ENCODE results near the gene NTN5.
A peak's percentile ranks its signal among the peaks of the same experiment; 100 is the strongest.

The NTN5 gene

DNA sequence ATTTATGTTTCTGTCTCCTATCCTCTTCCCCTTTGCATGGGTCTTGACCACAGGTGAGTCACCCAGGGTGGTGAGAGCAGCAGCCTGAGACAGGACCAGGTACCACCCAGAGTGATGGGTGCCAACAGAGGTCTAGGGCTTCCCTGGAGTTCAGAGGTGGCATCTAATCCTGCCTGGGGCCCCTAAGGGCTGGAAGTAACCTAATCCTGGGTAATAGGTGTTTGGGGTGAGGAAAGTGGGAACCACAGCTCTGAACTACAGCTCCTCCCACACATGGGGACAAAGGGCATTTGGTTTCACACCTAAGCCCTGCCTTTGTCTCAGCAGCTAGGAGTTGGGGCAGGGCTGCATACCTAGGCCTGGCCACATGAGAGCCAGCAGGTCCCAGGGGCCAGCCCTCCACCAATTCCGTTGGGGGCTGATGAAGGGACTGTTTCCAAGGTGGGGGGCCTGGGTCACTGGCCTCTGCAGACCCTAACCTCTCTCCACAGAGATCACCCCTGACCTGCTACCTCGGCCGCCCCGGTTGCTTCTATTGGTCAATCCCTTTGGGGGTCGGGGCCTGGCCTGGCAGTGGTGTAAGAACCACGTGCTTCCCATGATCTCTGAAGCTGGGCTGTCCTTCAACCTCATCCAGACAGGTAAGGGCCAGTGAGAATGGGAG, 45.5 kb downstream of the NTN5 start:
- no peak overlapping the region for H3K4me3 ChIP-seq (ENCODE audit: low read length)
- TF ChIP-seq CTCF (conservative IDR thresholded peaks at IDR 0.05; ENCODE audit: low read depth, low read length) = no peak
- DNase-seq (ENCODE audit: low read depth) = no peak

GRCh38 chr19:48625891-48626327, 46.9 kb downstream of the NTN5 start:
- no peak overlapping the region for H3K4me3 ChIP-seq (ENCODE audit: low read length)
- no peak for DNase-seq (ENCODE audit: low read depth)
- no peak for TF ChIP-seq CTCF (conservative IDR thresholded peaks at IDR 0.05; ENCODE audit: low read depth, low read length)

- no peak for TF ChIP-seq CTCF (conservative IDR thresholded peaks at IDR 0.05; ENCODE audit: low read depth, low read length)
- DNase-seq (ENCODE audit: low read depth) = no peak
- peak overlapping the region; percentile 69 for H3K4me3 ChIP-seq (ENCODE audit: low read length)
These were observed 47.8 kb downstream of the NTN5 start for GRCh38 chr19:48624791-48625723.

DNA sequence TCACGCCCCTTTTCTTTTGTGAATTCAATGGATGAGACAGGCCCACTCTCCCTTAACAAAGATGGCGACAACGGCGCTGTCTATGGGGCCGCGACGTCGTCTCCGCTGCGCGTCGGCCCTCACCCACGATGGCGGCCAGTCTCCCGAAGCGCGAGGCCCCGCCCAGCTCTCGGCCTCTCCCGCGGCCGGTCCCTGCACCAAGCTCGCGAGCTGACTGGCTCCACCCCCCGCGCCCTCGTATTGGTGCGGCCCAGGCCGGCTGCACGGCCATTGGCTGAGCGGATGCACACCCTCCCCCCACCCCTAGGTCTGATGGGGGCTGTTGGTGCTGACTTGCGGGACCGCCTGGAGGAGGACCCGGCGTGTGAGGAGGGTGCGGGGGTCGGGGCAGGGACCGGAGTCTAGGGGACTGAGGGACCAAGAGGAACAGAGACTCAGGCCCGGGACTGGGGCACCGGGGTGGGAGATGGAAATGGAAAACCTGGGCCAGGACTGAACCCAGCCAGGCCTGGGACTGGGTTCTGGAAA, 48.7 kb downstream of the NTN5 start:
- peak; percentile 85 for DNase-seq (ENCODE audit: low read depth)
- peak overlapping the region; percentile 69 for H3K4me3 ChIP-seq (ENCODE audit: low read length)
- no peak for TF ChIP-seq CTCF (conservative IDR thresholded peaks at IDR 0.05; ENCODE audit: low read depth, low read length)

GRCh38 chr19:48623556-48624066, 49.2 kb downstream of the NTN5 start:
- no peak for TF ChIP-seq CTCF (conservative IDR thresholded peaks at IDR 0.05; ENCODE audit: low read depth, low read length)
- no peak for DNase-seq (ENCODE audit: low read depth)
- H3K4me3 ChIP-seq (ENCODE audit: low read length) = peak overlapping the region; percentile 43

DNA sequence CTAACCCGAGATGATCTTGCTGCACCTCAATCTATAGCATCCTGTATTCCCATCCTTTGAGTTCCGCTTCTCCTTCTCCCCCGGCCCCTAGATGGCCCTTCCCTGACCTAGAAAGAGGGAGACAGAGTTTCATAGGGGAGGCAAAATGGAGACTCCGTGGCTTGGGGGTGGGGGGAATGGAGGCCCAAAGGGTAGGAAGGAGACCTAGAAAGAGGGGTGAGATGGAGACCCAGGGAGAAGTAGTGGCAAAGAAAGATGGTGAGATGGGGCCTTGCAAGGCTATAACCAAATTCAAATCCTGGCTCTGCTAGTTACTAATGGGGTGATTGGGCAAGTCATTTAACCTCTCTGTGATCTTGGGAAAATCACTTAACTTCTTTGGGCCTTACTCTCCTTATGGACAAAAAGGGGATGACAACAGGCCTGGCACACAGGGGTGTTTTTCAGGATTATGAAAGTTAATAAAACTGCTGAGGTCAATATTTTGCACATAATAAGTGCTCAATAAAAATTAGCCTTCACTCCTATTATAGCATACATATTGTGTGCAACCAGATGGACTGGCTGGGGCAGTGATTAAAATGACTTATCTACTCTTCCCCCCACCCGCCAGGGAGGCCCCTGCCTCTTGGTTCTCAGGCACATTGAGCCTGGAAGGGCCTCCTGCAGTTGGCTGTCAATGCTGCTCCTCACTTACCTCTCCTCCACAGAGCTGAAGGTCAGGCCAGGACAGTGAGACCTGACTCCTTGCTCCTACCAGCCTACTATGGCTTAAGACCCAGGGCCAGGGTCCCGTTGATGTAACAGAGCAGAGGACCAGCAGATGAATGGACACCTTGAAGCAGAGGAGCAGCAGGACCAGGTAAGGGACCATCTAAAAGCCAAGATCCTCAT, 52.9 kb downstream of the NTN5 start:
- H3K4me3 ChIP-seq (ENCODE audit: low read length) = peak overlapping the region; percentile 100
- no peak for DNase-seq (ENCODE audit: low read depth)
- TF ChIP-seq CTCF (conservative IDR thresholded peaks at IDR 0.05; ENCODE audit: low read depth, low read length) = no peak
